Measurements from ENCODE around the gene SURF4.

Gene SURF4

GRCh38 chr9:133369933-133370332 lies 5.9 kb downstream of the SURF4 start:
- no peak for TF ChIP-seq REST (IDR thresholded peaks at IDR 0.05; ENCODE audit: insufficient replicate concordance, low read depth)
- no peak for TF ChIP-seq SPI1 (IDR thresholded peaks at IDR 0.05; ENCODE audit: borderline replicate concordance, low read depth)
- TF ChIP-seq CTCF (IDR thresholded peaks at IDR 0.05; ENCODE audit: insufficient read depth, low read length), result no peak
- no peak for TF ChIP-seq GABPA (IDR thresholded peaks at IDR 0.05; ENCODE audit: low read depth)
- no peak for TF ChIP-seq POLR2AphosphoS5 (IDR thresholded peaks at IDR 0.05; ENCODE audit: low read depth)
- no peak overlapping the region for H3K27ac ChIP-seq (replicated peaks)
- no peak overlapping the region for H3K4me3 ChIP-seq (replicated peaks; ENCODE audit: insufficient read depth, low read length)

GRCh38 chr9:133369422-133369821 lies 6.4 kb downstream of the SURF4 start:
- TF ChIP-seq GABPA (IDR thresholded peaks at IDR 0.05; ENCODE audit: low read depth), result no peak
- no peak for TF ChIP-seq POLR2AphosphoS5 (IDR thresholded peaks at IDR 0.05; ENCODE audit: low read depth)
- TF ChIP-seq CTCF (IDR thresholded peaks at IDR 0.05; ENCODE audit: insufficient read depth, low read length), result no peak
- TF ChIP-seq SPI1 (IDR thresholded peaks at IDR 0.05; ENCODE audit: borderline replicate concordance, low read depth), result no peak
- TF ChIP-seq REST (IDR thresholded peaks at IDR 0.05; ENCODE audit: insufficient replicate concordance, low read depth), result no peak
- no peak for DNase-seq (ENCODE audit: low read depth in 1 of 2, low spot score in 1 of 2)
- H3K27ac ChIP-seq (replicated peaks), result no peak overlapping the region
- H3K4me3 ChIP-seq (replicated peaks; ENCODE audit: insufficient read depth, low read length), result no peak overlapping the region
- no peaks in the 10 kb centered on the region for H3K27me3 ChIP-seq (ENCODE audit: insufficient read depth, poor library complexity, severe bottlenecking)

More at GRCh38 chr9:133369933-133370332, 5.9 kb downstream of the SURF4 start:
- DNase-seq (ENCODE audit: low read depth in 1 of 2, low spot score in 1 of 2), result no peak
- no peaks in the 10 kb centered on the region for H3K27me3 ChIP-seq (ENCODE audit: insufficient read depth, poor library complexity, severe bottlenecking)

- no peak for TF ChIP-seq GABPA (IDR thresholded peaks at IDR 0.05; ENCODE audit: low read depth)
- TF ChIP-seq REST (IDR thresholded peaks at IDR 0.05; ENCODE audit: insufficient replicate concordance, low read depth), result no peak
- no peak for TF ChIP-seq SPI1 (IDR thresholded peaks at IDR 0.05; ENCODE audit: borderline replicate concordance, low read depth)
- no peak for TF ChIP-seq CTCF (IDR thresholded peaks at IDR 0.05; ENCODE audit: insufficient read depth, low read length)
- no peak for TF ChIP-seq POLR2AphosphoS5 (IDR thresholded peaks at IDR 0.05; ENCODE audit: low read depth)
- Histone ChIP-seq H3K27me3 (ENCODE audit: insufficient read depth, poor library complexity, severe bottlenecking) (no peaks in the 10 kb centered on the region), H3K27ac (replicated peaks) (no peak overlapping the region), H3K4me3 (replicated peaks; ENCODE audit: insufficient read depth, low read length) (no peak overlapping the region)
- no peak for DNase-seq (ENCODE audit: low read depth in 1 of 2, low spot score in 1 of 2)
Observed at GRCh38 chr9:133368249-133368881, 7.5 kb downstream of the SURF4 start.

Data from HL-60 (cell line).